Breast epithelium (tissue), 3 donors: Measurements from ENCODE around the gene RAB39A.
A peak's percentile ranks its signal among the peaks of the same experiment; 100 is the strongest.

Source experiments
- CTCF ChIP-seq, 3 donors: fragments of 450-650 bp; IDR thresholded peaks; one replicate each; pipeline ENCODE4 v1.5.1; 2016 to 2017; ENCODE audit warnings: antibody characterized with exemption in 3 of 3, mild to moderate bottlenecking in 3 of 3, moderate library complexity in 3 of 3
- POLR2A ChIP-seq: fragments of 450-650 bp; IDR thresholded peaks from one replicate; pipeline ENCODE4 v1.6.1; 2016; ENCODE audit warnings: antibody characterized with exemption, mild to moderate bottlenecking, moderate library complexity
- POLR2AphosphoS5 ChIP-seq, 3 donors: sonication (generic); formaldehyde crosslinking; IDR thresholded peaks; one replicate each; pipeline ENCODE4 v1.6.1; 2017; ENCODE audit warnings: antibody characterized with exemption in 3 of 3

- TF ChIP-seq CTCF (IDR thresholded peaks at IDR 0.05) (no peak), POLR2AphosphoS5 (IDR thresholded peaks at IDR 0.05) (peak in 1 of 3 donors; percentile 51), POLR2A (no peak)
These were observed 28.9 kb downstream of the RAB39A start for GRCh38 chr11:107957109-107957588.
